ENCODE measurements around the gene TCF20.

Gene TCF20

GRCh38 chr22:42281706-42282251, 11.3 kb upstream of the TCF20 start:
- no peak for DNase-seq

GRCh38 chr22:42281284-42281683, 10.8 kb upstream of the TCF20 start:
- no peak for DNase-seq

- DNase-seq, result no peak
These were observed 10.4 kb upstream of the TCF20 start for GRCh38 chr22:42280836-42281235.

- no peak for DNase-seq
These were observed 9.7 kb upstream of the TCF20 start for GRCh38 chr22:42280140-42280539.

DNA sequence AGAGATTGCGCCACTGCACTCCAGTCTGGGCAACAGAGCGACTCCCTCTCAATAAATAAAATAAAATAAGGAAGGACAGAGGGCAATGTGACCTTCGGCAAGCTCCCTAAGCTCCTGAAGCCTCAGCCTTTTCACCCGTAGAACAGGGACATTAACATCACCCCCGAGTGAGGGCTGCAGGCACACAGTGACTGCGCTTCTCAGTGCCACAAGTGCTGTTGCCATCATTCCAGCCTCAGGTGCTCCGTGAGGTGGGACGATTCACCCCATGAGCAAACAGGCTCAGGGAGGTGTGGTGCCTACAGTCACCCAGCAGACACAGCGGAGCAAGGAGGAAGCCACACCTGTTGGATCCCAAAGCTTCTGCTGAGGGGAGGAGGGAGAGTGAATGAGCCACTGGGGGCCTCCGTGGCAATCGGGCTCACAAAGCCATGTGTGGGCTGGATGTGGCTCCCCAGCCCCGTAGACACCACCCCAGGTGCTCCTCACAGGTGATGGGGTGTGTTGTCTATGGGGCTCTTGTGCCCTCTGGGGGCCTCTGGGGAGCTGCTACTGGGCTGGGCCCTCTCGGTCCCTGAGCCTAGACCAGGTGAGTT, 9.1 kb upstream of the TCF20 start:
- no peak for DNase-seq

DNA sequence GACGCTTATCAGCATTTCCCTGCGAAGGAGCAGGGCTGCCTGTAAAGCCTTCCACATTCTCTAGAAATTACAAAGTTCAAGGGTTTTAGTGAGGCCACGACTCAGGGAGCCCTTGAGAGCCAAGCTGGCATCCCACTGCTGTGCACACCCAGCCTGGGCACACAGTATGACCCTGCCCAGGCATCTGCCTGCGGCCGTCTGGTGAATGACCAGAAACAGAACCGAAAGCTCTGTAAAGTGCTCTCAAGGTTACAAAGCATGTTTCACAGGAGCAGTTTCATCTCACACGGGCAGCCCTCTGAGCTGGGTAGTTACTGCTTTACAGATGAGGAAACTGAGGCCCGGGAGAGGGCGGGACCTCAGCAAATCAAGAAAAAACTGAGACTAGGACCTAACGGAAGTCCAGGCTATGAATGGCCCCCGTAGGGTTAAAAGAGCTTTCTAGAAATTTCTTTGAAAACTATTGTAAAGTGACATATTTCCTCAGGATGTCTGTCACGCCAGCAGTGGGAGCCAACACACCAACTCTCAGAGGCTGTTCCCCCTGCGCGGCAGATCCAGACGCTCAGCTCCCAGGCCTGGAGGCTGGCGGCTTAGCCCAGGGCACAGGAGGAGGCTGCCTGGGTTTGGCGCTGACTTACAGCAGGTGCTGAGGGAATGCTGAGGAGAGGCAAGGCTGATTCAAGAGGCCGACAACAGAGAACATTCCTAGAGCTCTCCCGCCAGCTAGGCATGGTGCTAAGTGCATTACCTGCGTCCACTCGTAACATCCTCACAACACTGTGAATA, 7.7 kb upstream of the TCF20 start:
- DNase-seq, result peak; percentile 27

- DNase-seq, result no peak
These were observed 6.8 kb upstream of the TCF20 start for GRCh38 chr22:42277232-42277753.

- no peak for DNase-seq
These were observed 5.5 kb upstream of the TCF20 start for GRCh38 chr22:42275970-42276369.

- DNase-seq, result no peak
These were observed 4.7 kb upstream of the TCF20 start for GRCh38 chr22:42275176-42275575.

DNA sequence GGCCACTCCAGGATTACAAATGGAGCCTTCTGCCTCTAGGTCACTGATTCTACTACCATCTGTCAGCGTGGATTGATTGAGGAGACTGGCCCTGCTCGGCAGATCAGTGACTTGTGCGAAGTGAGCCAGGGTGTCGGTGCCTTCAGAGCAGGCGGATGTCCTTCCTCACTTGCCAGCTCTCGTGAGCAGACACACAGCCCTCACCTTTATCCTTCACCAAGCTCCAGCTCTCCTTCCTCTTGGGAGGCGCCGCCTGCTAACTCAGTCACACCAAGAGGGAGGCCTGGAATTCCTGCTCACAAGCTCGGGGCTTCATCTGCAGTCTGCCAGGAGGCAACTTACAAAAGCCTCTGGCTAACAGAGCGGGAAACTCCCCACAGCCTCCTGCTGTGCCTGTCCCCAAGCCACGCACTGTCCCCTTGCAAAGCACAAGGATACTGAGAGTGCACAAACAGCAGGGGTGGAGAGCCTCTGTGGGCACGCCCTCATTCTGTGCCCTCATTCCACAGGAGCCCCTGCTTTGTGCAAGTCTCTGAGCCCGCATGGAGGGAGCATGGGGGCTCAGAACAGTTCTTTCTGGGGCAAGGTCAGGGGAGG, 3.5 kb upstream of the TCF20 start:
- DNase-seq, result no peak

- DNase-seq, result no peak
These were observed 2.1 kb upstream of the TCF20 start for GRCh38 chr22:42272431-42272999.

GRCh38 chr22:42271906-42272305, 1.5 kb upstream of the TCF20 start:
- DNase-seq, result no peak

DNA sequence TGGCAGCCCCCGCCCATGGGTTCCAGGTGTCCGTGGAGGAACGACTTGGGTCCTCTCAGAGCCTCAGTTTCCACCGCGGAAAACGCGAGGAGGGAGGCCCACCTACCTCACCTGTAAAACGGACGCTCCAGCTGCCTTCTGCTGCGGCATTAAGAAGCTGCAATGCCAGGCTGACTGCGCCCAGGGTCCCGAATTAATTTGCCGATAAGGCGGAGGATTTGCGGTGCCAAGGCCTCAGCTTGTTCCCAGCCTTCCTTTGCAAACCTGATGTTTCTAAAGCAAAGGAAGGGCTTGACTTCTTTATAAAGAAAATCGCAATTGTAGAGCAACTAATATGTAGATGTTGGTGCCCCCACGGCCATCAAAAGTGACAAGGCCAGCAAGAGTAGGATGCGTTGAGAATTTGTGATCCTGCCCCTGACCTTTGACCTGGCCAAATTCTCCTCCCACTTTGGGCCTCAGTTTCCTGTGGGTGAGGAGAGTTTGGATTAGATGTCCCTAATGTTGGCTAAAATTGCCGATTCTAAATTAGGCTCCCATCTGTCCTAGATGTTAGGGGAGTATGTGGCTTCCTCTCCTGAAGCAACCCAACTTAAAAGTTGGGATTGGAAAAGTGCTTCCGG, 849 bp upstream of the TCF20 start:
- DNase-seq, result no peak

- DNase-seq, result no peak
These were observed 310 bp downstream of the TCF20 start for GRCh38 chr22:42270176-42270509.

DNA sequence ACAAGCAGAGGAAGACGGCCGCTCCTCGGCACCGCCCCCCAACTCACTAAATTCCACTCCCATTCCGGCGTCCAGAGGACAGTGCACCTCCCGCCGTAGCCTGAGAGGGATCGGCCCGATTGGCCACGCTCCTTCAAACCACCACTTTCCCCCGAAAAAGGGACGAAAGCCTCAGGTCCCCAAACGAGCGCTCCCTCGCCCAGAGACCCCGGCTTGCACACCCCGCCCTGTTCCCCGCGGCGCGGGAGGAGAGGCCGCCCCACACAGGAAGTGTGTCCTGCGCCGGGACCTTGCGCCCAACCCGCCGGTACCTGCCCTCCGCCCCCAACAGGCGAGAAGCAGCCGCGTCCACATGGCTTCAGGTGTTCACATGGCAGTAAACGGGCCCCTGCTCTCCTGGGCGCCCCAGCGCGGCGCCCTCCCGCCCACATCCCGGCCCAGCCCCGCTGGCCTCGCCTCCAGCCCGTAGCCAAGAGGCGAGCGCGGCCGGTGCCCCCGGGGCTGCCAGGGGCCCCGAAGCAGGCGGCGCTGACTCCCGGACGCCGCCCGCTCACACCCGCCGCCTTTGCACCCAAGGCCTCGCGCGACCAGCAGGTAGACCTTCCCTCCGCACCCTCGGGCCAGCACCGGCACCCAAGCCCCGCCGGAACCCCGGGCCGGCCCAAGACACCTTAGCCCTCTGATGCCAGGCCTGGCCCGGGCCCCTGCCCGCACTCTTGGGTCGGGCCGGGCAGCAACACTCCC, 849 bp downstream of the TCF20 start:
- DNase-seq, result no peak

DNA sequence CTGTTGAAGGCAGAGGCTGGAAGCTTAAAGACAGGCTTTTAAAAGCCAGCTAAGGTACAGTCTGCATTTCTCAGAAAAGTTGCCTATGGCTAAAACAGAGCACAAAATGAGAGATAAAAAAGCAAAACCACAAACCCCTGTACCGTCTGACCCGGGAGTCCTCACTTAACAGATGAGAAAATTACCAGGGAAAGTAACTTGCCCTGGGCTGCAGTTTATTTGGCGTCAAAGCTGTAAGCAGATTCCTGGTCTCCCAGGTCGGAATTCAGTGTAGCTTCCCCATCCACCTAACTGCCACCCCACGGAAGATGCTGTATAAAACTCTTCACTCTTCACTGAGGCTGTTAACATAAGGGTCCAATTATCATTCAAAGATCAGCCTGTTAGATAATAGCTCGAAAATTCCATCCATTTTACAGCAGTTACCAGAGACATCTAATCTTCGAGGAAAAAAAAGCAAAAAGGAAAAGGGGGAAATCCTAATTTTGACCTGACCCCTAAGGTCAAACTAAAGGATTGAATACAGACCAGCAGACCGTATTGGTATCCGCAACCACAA, 1.5 kb downstream of the TCF20 start:
- DNase-seq, result no peak

GRCh38 chr22:42265321-42265720, 5.1 kb downstream of the TCF20 start:
- no peak for DNase-seq

- no peak for DNase-seq
These were observed 6.5 kb downstream of the TCF20 start for GRCh38 chr22:42263944-42264343.

DNA sequence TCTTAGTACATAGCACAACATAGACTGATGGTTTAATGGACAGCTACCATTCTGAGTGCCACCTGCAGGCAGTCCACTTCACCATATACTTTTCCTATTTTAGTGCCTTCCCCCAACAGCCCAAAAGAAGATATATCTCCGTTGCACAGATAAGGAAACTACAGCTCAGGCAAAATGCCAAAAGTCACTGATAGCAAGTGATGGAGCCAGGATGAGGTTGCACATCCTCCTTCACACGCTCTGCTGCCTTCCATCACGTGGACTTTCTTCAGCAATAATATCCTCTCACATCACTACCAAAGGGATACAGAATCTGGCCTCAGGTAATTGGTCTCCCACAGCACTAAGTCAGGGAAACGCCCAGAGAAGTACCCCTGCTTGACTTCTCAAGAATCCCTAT, 7.5 kb downstream of the TCF20 start:
- no peak for DNase-seq

GRCh38 chr22:42261296-42261695, 9.2 kb downstream of the TCF20 start:
- peak; percentile 51 for DNase-seq

DNA sequence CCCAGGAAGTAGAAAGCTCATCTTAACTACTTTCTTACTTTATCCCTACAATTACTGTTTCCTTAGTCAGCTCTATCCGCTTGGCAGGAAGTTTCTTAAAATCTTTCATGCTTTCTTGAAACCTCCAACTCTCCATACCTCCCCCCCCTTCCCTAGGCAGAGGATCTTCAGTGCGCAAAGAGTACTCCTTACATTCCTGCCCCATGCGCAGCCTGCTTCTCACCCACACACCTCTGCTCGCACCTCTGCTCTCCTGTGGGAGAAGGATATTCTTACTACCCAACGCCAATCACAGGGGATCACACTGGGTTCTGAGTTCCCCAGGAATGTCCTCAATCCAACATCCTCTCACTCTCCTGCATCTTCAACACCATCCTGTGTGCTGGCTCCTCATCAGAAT, 12.3 kb downstream of the TCF20 start:
- no peak for DNase-seq

DNA sequence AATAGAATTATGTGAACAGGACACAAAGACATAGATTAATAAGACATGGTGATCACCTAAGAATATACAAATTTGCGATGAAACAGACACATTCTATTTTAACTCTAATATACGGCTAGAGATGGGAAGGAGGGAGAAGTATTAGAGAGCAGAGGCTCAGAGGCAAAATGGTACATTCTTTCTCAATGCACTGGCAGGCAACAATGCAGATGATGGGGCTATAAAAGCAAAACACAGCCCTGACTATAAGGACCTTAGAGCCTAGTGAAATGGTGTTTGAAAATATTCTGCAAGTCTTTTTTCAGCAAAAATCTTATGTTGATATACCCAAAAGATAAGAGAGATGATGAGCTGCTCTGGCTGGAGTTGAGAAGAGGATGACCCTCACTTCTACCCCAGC, 13.1 kb downstream of the TCF20 start:
- no peak for DNase-seq
